HL-60 (cell line): ENCODE measurements around the gene TSPAN10.

Source experiments
- DNase-seq, 2 experiments: peaks; one replicate each; pipeline ENCODE4 v3.0.0-alpha.2; 2010 to 2020; ENCODE audit warnings: low read depth in 1 of 2, low spot score in 1 of 2
- H3K27ac ChIP-seq: fragments of 250-450 bp; sonication (Bioruptor Pico); replicated peaks from 2 replicates; pipeline ENCODE4 v1.5.1; 2020; ENCODE audit warnings: mild to moderate bottlenecking, moderate library complexity
- H3K27me3 ChIP-seq: fragments of 250-450 bp; sonication (Bioruptor Pico); 2 replicates; pipeline ENCODE4 v1.5.1; 2021; ENCODE audit warnings: mild to moderate bottlenecking, moderate library complexity; ENCODE audit not compliant: insufficient read depth, poor library complexity, severe bottlenecking
- H3K4me3 ChIP-seq: replicated peaks from 2 replicates; pipeline ENCODE4 v1.5.1; 2011; ENCODE audit warnings: mild to moderate bottlenecking, control low read depth, low read length; ENCODE audit not compliant: insufficient read depth
- GABPA ChIP-seq: IDR thresholded peaks from 2 replicates; pipeline ENCODE4 v1.6.1; 2012; ENCODE audit warnings: low read depth
- POLR2AphosphoS5 ChIP-seq: IDR thresholded peaks from 2 replicates; pipeline ENCODE4 v1.6.1; 2012; ENCODE audit warnings: low read depth
- SPI1 ChIP-seq: IDR thresholded peaks from 2 replicates; pipeline ENCODE4 v1.6.1; 2012; ENCODE audit warnings: low read depth, mild to moderate bottlenecking, borderline replicate concordance
- TF ChIP-seq, protein P1 (sequence below): IDR thresholded peaks from 2 replicates; pipeline ENCODE4 v1.6.1; 2012; ENCODE audit warnings: low read depth; ENCODE audit not compliant: insufficient replicate concordance
- TF ChIP-seq, protein P2 (sequence below): IDR thresholded peaks from one replicate; pipeline ENCODE4 v1.5.1; 2011; ENCODE audit warnings: low read length, control low read depth, inconsistent platforms; ENCODE audit not compliant: insufficient read depth

The TSPAN10 gene

DNA sequence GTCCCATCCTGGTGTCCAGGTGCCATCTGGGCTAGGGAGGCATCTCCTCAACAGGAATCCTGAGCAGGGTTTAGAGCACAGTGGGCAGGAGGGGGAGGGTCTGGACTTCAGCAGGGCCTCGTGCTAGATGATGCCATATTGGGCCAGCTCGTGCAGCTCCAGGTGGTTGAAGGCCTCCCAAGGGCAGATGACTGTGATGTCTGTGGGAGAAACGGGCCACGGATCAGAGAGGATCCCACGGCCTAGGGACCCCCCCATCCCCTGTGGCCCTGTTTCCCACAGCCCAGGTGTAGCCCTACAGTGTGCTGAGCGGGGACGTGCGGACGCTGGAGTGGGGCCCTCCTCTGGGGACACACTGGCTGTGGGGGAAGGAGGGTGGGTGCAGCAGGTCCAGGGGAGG, 14.0 kb downstream of the TSPAN10 start:
- no peak for DNase-seq
- H3K4me3 ChIP-seq, result no peak overlapping the region
- no peak overlapping the region for H3K27ac ChIP-seq
- H3K27me3 ChIP-seq, result no peaks in the 10 kb centered on the region
- TF ChIP-seq GABPA, result no peak
- no peak for TF ChIP-seq POLR2AphosphoS5
- TF ChIP-seq, protein P1, sequence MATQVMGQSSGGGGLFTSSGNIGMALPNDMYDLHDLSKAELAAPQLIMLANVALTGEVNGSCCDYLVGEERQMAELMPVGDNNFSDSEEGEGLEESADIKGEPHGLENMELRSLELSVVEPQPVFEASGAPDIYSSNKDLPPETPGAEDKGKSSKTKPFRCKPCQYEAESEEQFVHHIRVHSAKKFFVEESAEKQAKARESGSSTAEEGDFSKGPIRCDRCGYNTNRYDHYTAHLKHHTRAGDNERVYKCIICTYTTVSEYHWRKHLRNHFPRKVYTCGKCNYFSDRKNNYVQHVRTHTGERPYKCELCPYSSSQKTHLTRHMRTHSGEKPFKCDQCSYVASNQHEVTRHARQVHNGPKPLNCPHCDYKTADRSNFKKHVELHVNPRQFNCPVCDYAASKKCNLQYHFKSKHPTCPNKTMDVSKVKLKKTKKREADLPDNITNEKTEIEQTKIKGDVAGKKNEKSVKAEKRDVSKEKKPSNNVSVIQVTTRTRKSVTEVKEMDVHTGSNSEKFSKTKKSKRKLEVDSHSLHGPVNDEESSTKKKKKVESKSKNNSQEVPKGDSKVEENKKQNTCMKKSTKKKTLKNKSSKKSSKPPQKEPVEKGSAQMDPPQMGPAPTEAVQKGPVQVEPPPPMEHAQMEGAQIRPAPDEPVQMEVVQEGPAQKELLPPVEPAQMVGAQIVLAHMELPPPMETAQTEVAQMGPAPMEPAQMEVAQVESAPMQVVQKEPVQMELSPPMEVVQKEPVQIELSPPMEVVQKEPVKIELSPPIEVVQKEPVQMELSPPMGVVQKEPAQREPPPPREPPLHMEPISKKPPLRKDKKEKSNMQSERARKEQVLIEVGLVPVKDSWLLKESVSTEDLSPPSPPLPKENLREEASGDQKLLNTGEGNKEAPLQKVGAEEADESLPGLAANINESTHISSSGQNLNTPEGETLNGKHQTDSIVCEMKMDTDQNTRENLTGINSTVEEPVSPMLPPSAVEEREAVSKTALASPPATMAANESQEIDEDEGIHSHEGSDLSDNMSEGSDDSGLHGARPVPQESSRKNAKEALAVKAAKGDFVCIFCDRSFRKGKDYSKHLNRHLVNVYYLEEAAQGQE, result no peak
- no peak for TF ChIP-seq SPI1
- TF ChIP-seq, protein P2, sequence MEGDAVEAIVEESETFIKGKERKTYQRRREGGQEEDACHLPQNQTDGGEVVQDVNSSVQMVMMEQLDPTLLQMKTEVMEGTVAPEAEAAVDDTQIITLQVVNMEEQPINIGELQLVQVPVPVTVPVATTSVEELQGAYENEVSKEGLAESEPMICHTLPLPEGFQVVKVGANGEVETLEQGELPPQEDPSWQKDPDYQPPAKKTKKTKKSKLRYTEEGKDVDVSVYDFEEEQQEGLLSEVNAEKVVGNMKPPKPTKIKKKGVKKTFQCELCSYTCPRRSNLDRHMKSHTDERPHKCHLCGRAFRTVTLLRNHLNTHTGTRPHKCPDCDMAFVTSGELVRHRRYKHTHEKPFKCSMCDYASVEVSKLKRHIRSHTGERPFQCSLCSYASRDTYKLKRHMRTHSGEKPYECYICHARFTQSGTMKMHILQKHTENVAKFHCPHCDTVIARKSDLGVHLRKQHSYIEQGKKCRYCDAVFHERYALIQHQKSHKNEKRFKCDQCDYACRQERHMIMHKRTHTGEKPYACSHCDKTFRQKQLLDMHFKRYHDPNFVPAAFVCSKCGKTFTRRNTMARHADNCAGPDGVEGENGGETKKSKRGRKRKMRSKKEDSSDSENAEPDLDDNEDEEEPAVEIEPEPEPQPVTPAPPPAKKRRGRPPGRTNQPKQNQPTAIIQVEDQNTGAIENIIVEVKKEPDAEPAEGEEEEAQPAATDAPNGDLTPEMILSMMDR, result no peak

DNA sequence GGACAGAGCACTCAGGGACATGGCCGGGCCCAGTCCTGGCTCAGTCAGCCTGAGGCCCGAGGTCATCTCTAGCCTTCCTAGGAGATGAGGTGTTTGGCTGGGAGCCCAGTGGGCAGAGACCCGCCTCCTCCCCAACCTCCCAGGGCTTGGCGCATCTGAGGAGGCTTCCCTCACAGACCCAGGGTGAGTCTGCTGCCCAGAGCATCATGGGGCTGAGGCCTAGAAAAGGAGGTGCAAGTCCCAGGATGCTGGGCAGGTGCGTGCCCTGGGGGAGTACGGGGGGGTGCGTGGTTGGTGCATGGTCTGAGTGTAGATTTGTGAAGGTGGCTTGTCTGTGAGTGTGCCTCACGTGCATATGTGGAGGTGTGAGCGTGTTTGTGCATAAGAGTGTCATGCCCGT, 14.7 kb downstream of the TSPAN10 start:
- Histone ChIP-seq H3K27ac (no peak overlapping the region), H3K4me3 (no peak overlapping the region), H3K27me3 (no peaks in the 10 kb centered on the region)
- no peak for DNase-seq
- no peak for TF ChIP-seq POLR2AphosphoS5
- no peak for TF ChIP-seq GABPA
- no peak for TF ChIP-seq SPI1
- TF ChIP-seq, protein P1, result no peak

DNA sequence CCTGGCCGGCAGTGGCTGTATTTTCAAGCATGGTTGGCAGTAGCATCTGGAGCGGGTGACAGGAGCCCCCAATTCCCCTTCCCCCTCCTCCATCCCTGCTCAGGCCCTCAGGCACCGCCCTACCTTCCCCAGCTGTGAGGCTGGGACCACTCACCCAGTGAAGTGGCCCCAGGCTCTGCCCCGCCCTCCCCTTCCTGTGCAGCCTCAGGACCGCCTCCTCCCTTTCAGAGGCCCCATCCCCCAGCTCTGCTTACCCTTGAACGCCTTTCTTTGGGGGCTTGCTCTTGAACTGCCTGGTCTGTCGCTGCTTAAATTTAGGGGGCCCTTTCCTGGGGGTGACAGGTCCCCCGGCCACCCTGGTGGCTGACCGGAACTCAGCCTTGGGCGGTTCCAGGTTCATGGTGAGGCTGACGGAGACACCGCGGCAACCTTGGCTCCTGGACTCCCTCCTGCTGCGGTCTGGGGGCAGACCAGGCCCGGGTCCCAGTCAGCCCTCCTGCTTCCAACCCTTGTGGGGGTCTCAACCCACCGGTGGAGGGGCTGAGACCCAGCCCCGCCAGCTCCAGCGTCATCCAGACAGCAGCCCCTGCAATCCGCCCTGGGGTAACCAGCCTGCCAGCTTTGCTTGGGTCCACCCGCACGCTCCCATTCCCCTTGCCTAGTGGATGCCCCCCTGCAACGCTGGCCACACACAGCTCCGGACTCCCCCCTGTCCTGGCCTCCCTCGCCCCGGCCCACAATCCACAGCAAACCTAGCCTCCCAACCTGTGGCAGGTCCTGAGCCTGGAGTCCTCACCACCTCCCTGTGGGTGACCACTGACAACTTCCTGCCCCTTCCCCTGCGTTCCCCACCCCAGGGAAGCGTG, 16.1 kb downstream of the TSPAN10 start:
- Histone ChIP-seq H3K4me3 (no peak overlapping the region), H3K27me3 (no peaks in the 10 kb centered on the region), H3K27ac (no peak overlapping the region)
- TF ChIP-seq, protein P1, result no peak
- TF ChIP-seq GABPA (no peak), POLR2AphosphoS5 (no peak), SPI1 (no peak)
- TF ChIP-seq, protein P2, result no peak
- no peak for DNase-seq
